Left lung (tissue), 10 donors: ENCODE data around the gene SLC13A5. TPM values are rescaled to one million over a fixed set of nuclear protein-coding genes. Genes with fewer than 3 reads are reported as not detected.

Source experiments
- ATAC-seq: fragments of 200-7000 bp; cut with Tn5 transposase; one replicate; pipeline ENCODE4 v1.9.1; 2020; ENCODE audit warnings: moderate library complexity
- DNase-seq, 4 donors: peaks; one replicate each; pipeline ENCODE4 v3.0.0-alpha.2; 2013 to 2020
- H3K27ac ChIP-seq, 2 donors: fragments of 200-600 bp; sonication (generic) in 1 of 2; one replicate each; pipeline versions ENCODE4 v1.5.0 to v1.8.0; 2020 to 2021
- H3K27me3 ChIP-seq, 2 donors: fragments of 200-600 bp; sonication (generic) in 1 of 2; one replicate each; pipeline versions ENCODE4 v1.5.0 to v1.8.0; 2020 to 2021
- H3K36me3 ChIP-seq, 2 donors: fragments of 200-600 bp; sonication (generic) in 1 of 2; one replicate each; pipeline versions ENCODE4 v1.5.0 to v1.8.0; 2020 to 2021
- H3K4me1 ChIP-seq, 2 donors: fragments of 200-600 bp; one replicate each; pipeline ENCODE4 v1.8.0; 2021
- H3K4me3 ChIP-seq, 2 donors: fragments of 200-600 bp; sonication (generic) in 1 of 2; one replicate each; pipeline versions ENCODE4 v1.5.0 to v1.8.0; 2020 to 2021; ENCODE audit warnings: mild to moderate bottlenecking in 1 of 2
- H3K9me3 ChIP-seq, 2 donors: fragments of 200-600 bp; sonication (generic) in 1 of 2; one replicate each; pipeline versions ENCODE4 v1.5.0 to v1.8.0; 2020 to 2021
- CTCF ChIP-seq, 2 donors: fragments of 200-600 bp; sonication (generic) in 1 of 2; IDR thresholded peaks; one replicate each; pipeline versions ENCODE4 v1.5.0 to v1.8.0; 2021; ENCODE audit warnings: antibody characterized with exemption in 2 of 2
- intact Hi-C, 2 donors: fragments of 100-400 bp; cut with DNase I; formaldehyde crosslinking; loops; one replicate each; pipeline versions ENCODE4 v1.11.2 to v1.14.2; 2022
- polyA plus RNA-seq, 6 donors: library from polyadenylated mRNA; unstranded; fragments of 120-200 nt; gene quantifications; one replicate each; pipeline ENCODE4 v1.2.1, GENCODE V29; 2013; ENCODE audit not compliant: insufficient read length in 6 of 6
- total RNA-seq, 2 donors: library from RNA; stranded (reverse); fragmentation: NEBNext Ultra II Directional; extraction: Animal tissue kit (Norgen Biotek cat#: 25700); gene quantifications; one replicate each; pipeline ENCODE4 v1.2.1, GENCODE V29; 2021
- donor health status: DM: no; HTN: yes; CAD: no.
- donor health status: DM: no; HTN: no; CAD: no.

Gene SLC13A5
- total and polyA plus RNA-seq, 8 donors = 0.17 to 0.77 (median 0.47) TPM; not detected in 1

- Histone ChIP-seq H3K4me1 (no peaks in the 10 kb centered on the region), H3K4me3 (no peak overlapping the region), H3K9me3 (no peaks in the 10 kb centered on the region), H3K27me3 (peaks cover 0 to 47% of the 10 kb centered on the region in 2 donors), H3K27ac (no peak overlapping the region), H3K36me3 (no peaks in the 10 kb centered on the region)
- intact Hi-C loops = no loop called here
- no peak for ATAC-seq
- no peak for TF ChIP-seq CTCF (IDR thresholded peaks at IDR 0.05)
- DNase-seq = no peak
These were observed 30.8 kb downstream of the SLC13A5 start for GRCh38 chr17:6682339-6682738.

GRCh38 chr17:6681671-6682070 is 31.5 kb downstream of the SLC13A5 start:
- Histone ChIP-seq H3K4me3 (no peak overlapping the region), H3K4me1 (no peaks in the 10 kb centered on the region), H3K36me3 (no peaks in the 10 kb centered on the region), H3K9me3 (no peaks in the 10 kb centered on the region), H3K27me3 (peaks cover 0 to 53% of the 10 kb centered on the region in 2 donors), H3K27ac (no peak overlapping the region)
- no peak for TF ChIP-seq CTCF (IDR thresholded peaks at IDR 0.05)
- ATAC-seq (no peak), DNase-seq (no peak)
- intact Hi-C loops = no loop called here

- H3K27ac ChIP-seq = no peak overlapping the region
These were observed 32.0 kb downstream of the SLC13A5 start for GRCh38 chr17:6681176-6681575.

GRCh38 chr17:6679241-6679640 is 33.9 kb downstream of the SLC13A5 start:
- H3K9me3 ChIP-seq = no peaks in the 10 kb centered on the region
- H3K27me3 ChIP-seq = peaks cover 0 to 59% of the 10 kb centered on the region in 2 donors
- ATAC-seq (no peak), DNase-seq (no peak)
- intact Hi-C loops = no loop called here
- H3K36me3 ChIP-seq = no peaks in the 10 kb centered on the region
- H3K4me1 ChIP-seq = no peaks in the 10 kb centered on the region
- H3K27ac ChIP-seq = no peak overlapping the region
- TF ChIP-seq CTCF (IDR thresholded peaks at IDR 0.05) = no peak
- H3K4me3 ChIP-seq = no peak overlapping the region

More at GRCh38 chr17:6681176-6681575, 32.0 kb downstream of the SLC13A5 start:
- Histone ChIP-seq H3K9me3 (no peaks in the 10 kb centered on the region), H3K36me3 (no peaks in the 10 kb centered on the region), H3K27me3 (peaks cover 0 to 58% of the 10 kb centered on the region in 2 donors), H3K4me3 (no peak overlapping the region), H3K4me1 (no peaks in the 10 kb centered on the region)
- ATAC-seq = no peak
- no peak for TF ChIP-seq CTCF (IDR thresholded peaks at IDR 0.05)
- no peak for DNase-seq
- intact Hi-C loops = no loop called here

GRCh38 chr17:6677946-6678345 is 35.2 kb downstream of the SLC13A5 start:
- no peak for DNase-seq
- Histone ChIP-seq H3K4me1 (no peaks in the 10 kb centered on the region), H3K4me3 (no peak overlapping the region), H3K36me3 (no peaks in the 10 kb centered on the region), H3K9me3 (no peaks in the 10 kb centered on the region), H3K27me3 (peaks cover 0 to 59% of the 10 kb centered on the region in 2 donors), H3K27ac (no peak overlapping the region)
- intact Hi-C loops = no loop called here
- ATAC-seq = no peak
- TF ChIP-seq CTCF (IDR thresholded peaks at IDR 0.05) = no peak
